ENCODE measurements around the gene RNPS1.

Gene RNPS1

DNA sequence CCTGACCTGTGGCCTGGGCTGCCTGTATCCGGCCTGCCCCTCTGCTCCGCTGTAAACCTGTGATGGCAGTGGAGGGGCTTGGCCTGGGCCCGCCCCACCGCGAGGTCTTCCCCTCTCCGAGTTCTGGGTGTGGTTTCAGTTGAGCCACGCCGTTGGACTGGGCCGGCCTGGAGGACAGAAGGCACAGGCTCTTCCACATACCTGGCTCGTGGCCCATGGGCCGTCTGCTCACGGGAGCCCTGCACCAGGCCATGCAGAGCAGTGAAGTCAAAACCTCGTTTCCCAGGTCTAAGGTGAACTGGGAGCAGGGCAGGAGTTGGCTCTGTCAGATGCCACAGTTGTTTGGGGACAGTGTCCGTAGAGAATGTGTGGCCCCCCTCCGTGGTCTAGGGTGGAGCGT, 5.6 kb upstream of the RNPS1 start:
- no peak for TF ChIP-seq YY1 (IDR thresholded peaks at IDR 0.05; ENCODE audit: low read depth)
- TF ChIP-seq EP300 (IDR thresholded peaks at IDR 0.05; ENCODE audit: borderline replicate concordance) = no peak
- no peak for TF ChIP-seq ZBTB7A (IDR thresholded peaks at IDR 0.05; ENCODE audit: low read depth)
- TF ChIP-seq CREB1 (IDR thresholded peaks at IDR 0.05; ENCODE audit: low read depth) = no peak
- no peak for TF ChIP-seq TCF12 (IDR thresholded peaks at IDR 0.05; ENCODE audit: low read depth)
- TF ChIP-seq, protein P1, sequence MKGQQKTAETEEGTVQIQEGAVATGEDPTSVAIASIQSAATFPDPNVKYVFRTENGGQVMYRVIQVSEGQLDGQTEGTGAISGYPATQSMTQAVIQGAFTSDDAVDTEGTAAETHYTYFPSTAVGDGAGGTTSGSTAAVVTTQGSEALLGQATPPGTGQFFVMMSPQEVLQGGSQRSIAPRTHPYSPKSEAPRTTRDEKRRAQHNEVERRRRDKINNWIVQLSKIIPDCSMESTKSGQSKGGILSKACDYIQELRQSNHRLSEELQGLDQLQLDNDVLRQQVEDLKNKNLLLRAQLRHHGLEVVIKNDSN (IDR thresholded peaks at IDR 0.05) = no peak
- TF ChIP-seq FOXM1 (IDR thresholded peaks at IDR 0.05; ENCODE audit: borderline replicate concordance, low read depth) = no peak

DNA sequence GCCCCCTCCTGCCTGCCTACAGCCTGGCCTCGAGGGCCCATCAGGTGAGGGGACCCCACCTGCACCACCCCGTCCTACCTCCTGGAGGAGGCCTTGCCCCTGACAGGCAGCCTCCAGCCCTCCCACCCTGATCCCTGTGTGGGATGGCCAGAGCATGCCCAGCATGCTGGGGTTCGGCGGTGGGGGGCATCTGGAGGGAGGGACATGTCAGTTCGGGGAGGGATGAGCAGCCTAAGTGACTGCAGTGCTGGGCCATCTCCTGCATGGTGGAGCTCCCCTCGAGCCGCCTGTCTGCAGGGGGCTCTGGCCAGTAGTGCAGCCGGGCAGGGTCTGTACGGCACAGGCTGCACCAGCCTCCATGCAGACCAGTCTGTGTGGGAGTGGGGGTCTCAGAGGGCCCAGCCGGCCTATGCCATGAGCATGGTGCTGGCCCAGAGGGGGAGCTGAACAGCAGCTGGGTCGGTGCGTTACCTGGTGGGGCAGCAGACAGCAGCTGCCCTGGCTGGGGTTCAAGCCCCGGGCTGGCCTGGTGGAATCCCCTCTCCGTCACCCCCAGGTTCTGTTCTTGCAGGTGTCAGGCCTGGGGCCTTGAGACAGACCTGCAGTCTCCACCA, 4.0 kb upstream of the RNPS1 start:
- TF ChIP-seq EP300 (IDR thresholded peaks at IDR 0.05; ENCODE audit: borderline replicate concordance) (no peak), TAF1 (IDR thresholded peaks at IDR 0.05; ENCODE audit: low read depth) (no peak), YY1 (IDR thresholded peaks at IDR 0.05; ENCODE audit: low read depth) (no peak), ZBTB7A (IDR thresholded peaks at IDR 0.05; ENCODE audit: low read depth) (no peak), NFIC (IDR thresholded peaks at IDR 0.05) (no peak), FOXM1 (IDR thresholded peaks at IDR 0.05; ENCODE audit: borderline replicate concordance, low read depth) (no peak), CEBPB (IDR thresholded peaks at IDR 0.05) (no peak), RAD21 (IDR thresholded peaks at IDR 0.05; ENCODE audit: low read depth) (no peak), CREB1 (IDR thresholded peaks at IDR 0.05; ENCODE audit: low read depth) (no peak), TCF12 (IDR thresholded peaks at IDR 0.05; ENCODE audit: low read depth) (no peak), TEAD4 (IDR thresholded peaks at IDR 0.05) (no peak), EGR1 (IDR thresholded peaks at IDR 0.05) (no peak)
- TF ChIP-seq, protein P2, sequence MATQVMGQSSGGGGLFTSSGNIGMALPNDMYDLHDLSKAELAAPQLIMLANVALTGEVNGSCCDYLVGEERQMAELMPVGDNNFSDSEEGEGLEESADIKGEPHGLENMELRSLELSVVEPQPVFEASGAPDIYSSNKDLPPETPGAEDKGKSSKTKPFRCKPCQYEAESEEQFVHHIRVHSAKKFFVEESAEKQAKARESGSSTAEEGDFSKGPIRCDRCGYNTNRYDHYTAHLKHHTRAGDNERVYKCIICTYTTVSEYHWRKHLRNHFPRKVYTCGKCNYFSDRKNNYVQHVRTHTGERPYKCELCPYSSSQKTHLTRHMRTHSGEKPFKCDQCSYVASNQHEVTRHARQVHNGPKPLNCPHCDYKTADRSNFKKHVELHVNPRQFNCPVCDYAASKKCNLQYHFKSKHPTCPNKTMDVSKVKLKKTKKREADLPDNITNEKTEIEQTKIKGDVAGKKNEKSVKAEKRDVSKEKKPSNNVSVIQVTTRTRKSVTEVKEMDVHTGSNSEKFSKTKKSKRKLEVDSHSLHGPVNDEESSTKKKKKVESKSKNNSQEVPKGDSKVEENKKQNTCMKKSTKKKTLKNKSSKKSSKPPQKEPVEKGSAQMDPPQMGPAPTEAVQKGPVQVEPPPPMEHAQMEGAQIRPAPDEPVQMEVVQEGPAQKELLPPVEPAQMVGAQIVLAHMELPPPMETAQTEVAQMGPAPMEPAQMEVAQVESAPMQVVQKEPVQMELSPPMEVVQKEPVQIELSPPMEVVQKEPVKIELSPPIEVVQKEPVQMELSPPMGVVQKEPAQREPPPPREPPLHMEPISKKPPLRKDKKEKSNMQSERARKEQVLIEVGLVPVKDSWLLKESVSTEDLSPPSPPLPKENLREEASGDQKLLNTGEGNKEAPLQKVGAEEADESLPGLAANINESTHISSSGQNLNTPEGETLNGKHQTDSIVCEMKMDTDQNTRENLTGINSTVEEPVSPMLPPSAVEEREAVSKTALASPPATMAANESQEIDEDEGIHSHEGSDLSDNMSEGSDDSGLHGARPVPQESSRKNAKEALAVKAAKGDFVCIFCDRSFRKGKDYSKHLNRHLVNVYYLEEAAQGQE (IDR thresholded peaks at IDR 0.05; ENCODE audit: low read depth) = no peak
- TF ChIP-seq, protein P1 (IDR thresholded peaks at IDR 0.05) = no peak
- TF ChIP-seq, protein P3, sequence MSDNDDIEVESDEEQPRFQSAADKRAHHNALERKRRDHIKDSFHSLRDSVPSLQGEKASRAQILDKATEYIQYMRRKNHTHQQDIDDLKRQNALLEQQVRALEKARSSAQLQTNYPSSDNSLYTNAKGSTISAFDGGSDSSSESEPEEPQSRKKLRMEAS (IDR thresholded peaks at IDR 0.05) = no peak

DNA sequence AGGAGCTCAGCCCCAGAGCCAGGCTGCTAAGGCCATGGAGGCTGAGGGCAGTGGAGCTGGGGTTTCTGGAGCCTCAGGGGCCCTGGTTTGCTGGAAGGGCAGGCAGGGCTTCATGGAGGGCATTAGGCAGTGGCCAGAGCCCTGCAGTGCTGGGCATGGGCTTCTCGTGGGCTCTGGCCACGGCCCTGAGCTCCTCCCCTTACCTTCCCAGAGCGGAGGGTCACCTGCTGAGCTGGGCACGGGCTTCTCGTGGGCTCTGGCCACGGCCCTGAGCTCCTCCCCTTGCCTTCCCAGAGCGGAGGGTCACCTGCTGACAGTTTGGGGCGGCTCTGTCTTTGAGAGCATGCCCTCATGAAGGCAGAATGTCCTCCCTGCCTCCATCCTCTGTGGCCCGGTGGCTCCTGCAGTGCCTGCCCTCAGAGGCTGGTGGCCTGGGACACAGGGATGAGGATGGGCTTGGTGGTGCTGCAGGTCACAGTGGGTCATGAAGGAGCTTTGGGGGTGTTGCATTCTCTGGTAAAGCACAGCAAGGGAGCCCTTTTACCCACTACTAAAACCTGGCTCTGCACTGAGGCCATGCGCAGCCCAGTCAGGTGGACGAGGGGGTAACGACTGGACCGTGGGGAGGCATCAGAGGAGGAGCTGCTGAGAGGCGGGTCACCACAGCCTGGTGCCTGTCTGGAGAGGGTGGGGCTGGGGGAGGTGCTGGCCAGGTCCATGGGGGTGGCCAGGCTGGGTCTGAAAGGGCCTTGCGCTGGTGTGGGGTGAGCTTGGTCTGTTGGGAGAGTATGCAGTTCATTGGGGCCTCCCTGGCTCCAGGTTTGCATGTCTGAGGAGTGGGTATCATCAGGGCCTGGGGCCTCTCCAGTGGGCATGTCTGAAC, 2.9 kb upstream of the RNPS1 start:
- TF ChIP-seq YY1 (IDR thresholded peaks at IDR 0.05; ENCODE audit: low read depth) (no peak), CREB1 (IDR thresholded peaks at IDR 0.05; ENCODE audit: low read depth) (no peak), TCF12 (IDR thresholded peaks at IDR 0.05; ENCODE audit: low read depth) (no peak), RAD21 (IDR thresholded peaks at IDR 0.05; ENCODE audit: low read depth) (no peak), CEBPB (IDR thresholded peaks at IDR 0.05) (no peak), EP300 (IDR thresholded peaks at IDR 0.05; ENCODE audit: borderline replicate concordance) (no peak), ZBTB7A (IDR thresholded peaks at IDR 0.05; ENCODE audit: low read depth) (no peak), TAF1 (IDR thresholded peaks at IDR 0.05; ENCODE audit: low read depth) (no peak), EGR1 (IDR thresholded peaks at IDR 0.05) (no peak), TEAD4 (IDR thresholded peaks at IDR 0.05) (no peak), NFIC (IDR thresholded peaks at IDR 0.05) (no peak), FOXM1 (IDR thresholded peaks at IDR 0.05; ENCODE audit: borderline replicate concordance, low read depth) (no peak)
- TF ChIP-seq, protein P1 (IDR thresholded peaks at IDR 0.05) = no peak
- TF ChIP-seq, protein P3 (IDR thresholded peaks at IDR 0.05) = no peak
- TF ChIP-seq, protein P2 (IDR thresholded peaks at IDR 0.05; ENCODE audit: low read depth) = no peak

DNA sequence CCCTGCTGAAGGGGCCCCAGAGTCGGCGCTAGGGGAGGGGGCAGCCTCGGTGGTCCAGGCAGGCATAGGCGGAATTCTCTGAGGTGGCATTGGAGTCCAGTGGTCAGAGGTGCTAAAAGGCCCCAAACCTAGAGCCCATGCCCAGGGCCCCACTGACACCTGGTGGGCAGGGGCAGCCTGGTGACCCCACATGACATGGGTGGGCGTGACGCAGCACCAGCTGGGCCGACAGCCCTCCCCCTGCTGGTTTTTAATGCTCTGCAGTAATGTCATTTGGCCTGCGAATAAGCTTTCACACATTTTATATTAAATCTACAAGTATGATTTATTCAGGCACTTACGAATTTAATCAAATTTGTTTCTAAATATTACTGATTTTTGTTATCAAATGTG, 2.1 kb upstream of the RNPS1 start:
- no peak for TF ChIP-seq RAD21 (IDR thresholded peaks at IDR 0.05; ENCODE audit: low read depth)
- no peak for TF ChIP-seq FOXM1 (IDR thresholded peaks at IDR 0.05; ENCODE audit: borderline replicate concordance, low read depth)
- TF ChIP-seq ZBTB7A (IDR thresholded peaks at IDR 0.05; ENCODE audit: low read depth) = no peak
- TF ChIP-seq, protein P3 (IDR thresholded peaks at IDR 0.05) = no peak
- TF ChIP-seq, protein P1 (IDR thresholded peaks at IDR 0.05) = no peak
- no peak for TF ChIP-seq CEBPB (IDR thresholded peaks at IDR 0.05)
- TF ChIP-seq TCF12 (IDR thresholded peaks at IDR 0.05; ENCODE audit: low read depth) = no peak
- TF ChIP-seq EGR1 (IDR thresholded peaks at IDR 0.05) = no peak
- no peak for TF ChIP-seq NFIC (IDR thresholded peaks at IDR 0.05)
- no peak for TF ChIP-seq YY1 (IDR thresholded peaks at IDR 0.05; ENCODE audit: low read depth)
- TF ChIP-seq, protein P2 (IDR thresholded peaks at IDR 0.05; ENCODE audit: low read depth) = no peak
- no peak for TF ChIP-seq TAF1 (IDR thresholded peaks at IDR 0.05; ENCODE audit: low read depth)
- TF ChIP-seq EP300 (IDR thresholded peaks at IDR 0.05; ENCODE audit: borderline replicate concordance) = no peak

Data from Ishikawa (cell line).